ENCODE results near the gene GPR78.
"Not testable (repeated sequence)": the region's sequence is repeated elsewhere in the genome, so short reads cannot be mapped to it uniquely, and the experiment has no call there.

The GPR78 gene

GRCh38 chr4:8616831-8617230 is 36.6 kb downstream of the GPR78 start:
- DNase-seq (ENCODE audit: low read depth): no peak

GRCh38 chr4:8617486-8618040 is 37.4 kb downstream of the GPR78 start:
- DNase-seq (ENCODE audit: low read depth): no peak

- no peak for DNase-seq (ENCODE audit: low read depth)
Measured at GRCh38 chr4:8618421-8618820, 38.2 kb downstream of the GPR78 start.

- DNase-seq (ENCODE audit: low read depth): no peak
Measured at GRCh38 chr4:8618961-8619720, 38.9 kb downstream of the GPR78 start.

GRCh38 chr4:8621135-8621534 is 40.9 kb downstream of the GPR78 start:
- DNase-seq (ENCODE audit: low read depth): not testable (repeated sequence)

- not testable (repeated sequence) for DNase-seq (ENCODE audit: low read depth)
Measured at GRCh38 chr4:8624601-8625272, 44.5 kb downstream of the GPR78 start.

- DNase-seq (ENCODE audit: low read depth): not testable (repeated sequence)
Measured at GRCh38 chr4:8630240-8630905, 50.2 kb downstream of the GPR78 start.

GRCh38 chr4:8631896-8632295 is 51.7 kb downstream of the GPR78 start:
- not testable (repeated sequence) for DNase-seq (ENCODE audit: low read depth)

- not testable (repeated sequence) for DNase-seq (ENCODE audit: low read depth)
Measured at GRCh38 chr4:8634773-8635172, 54.6 kb downstream of the GPR78 start.

- DNase-seq (ENCODE audit: low read depth): not testable (repeated sequence)
Measured at GRCh38 chr4:8635897-8636554, 55.8 kb downstream of the GPR78 start.
